ENCODE data around the gene FCN3. TPM values are rescaled to one million over a fixed set of nuclear protein-coding genes. Genes with fewer than 3 reads are reported as not detected.
A peak's percentile ranks its signal among the peaks of the same experiment; 100 is the strongest.

The FCN3 gene
- total and polyA plus RNA-seq, 9 of the 15 experiments (the other 6 are each of a cell fraction or from before 2014, with no cell fraction given) = 0.49 TPM; not detected in 8

- TF ChIP-seq PHB2 (IDR thresholded peaks at IDR 0.05; ENCODE audit: low read depth) (no peak), ELF1 (tag; IDR thresholded peaks at IDR 0.05) (no peak), THRAP3 (IDR thresholded peaks at IDR 0.05; ENCODE audit: borderline replicate concordance) (0 out of 2 replicates have a peak, but pooled peaks have one; percentile 8), POLR2B (IDR thresholded peaks at IDR 0.05; ENCODE audit: low read depth, partially characterized antibody) (no peak), CTBP1 (IDR thresholded peaks at IDR 0.05; ENCODE audit: borderline replicate concordance) (peak; percentile 39; the same call in 1 of the 2 replicates), JUND (IDR thresholded peaks at IDR 0.05; ENCODE audit: borderline replicate concordance, low read depth, low read length) (no peak), JUND (tag; IDR thresholded peaks at IDR 0.05; ENCODE audit: borderline replicate concordance, low read depth, low read length) (no peak), CXXC5 (CRISPR knock-in tag; IDR thresholded peaks at IDR 0.05) (peak; percentile 72), BMI1 (IDR thresholded peaks at IDR 0.05; ENCODE audit: low read length) (no peak), BHLHE40 (IDR thresholded peaks at IDR 0.05; ENCODE audit: low read length) (no peak), CREM (IDR thresholded peaks at IDR 0.05; ENCODE audit: low read depth) (0 out of 2 replicates have a peak, but pooled peaks have one; percentile 14), ZNF282 (CRISPR knock-in tag; IDR thresholded peaks at IDR 0.05) (no peak), SUPT5H (IDR thresholded peaks at IDR 0.05) (peak; percentile 43; the same call in 1 of the 2 replicates)
- TF ChIP-seq, protein P1, sequence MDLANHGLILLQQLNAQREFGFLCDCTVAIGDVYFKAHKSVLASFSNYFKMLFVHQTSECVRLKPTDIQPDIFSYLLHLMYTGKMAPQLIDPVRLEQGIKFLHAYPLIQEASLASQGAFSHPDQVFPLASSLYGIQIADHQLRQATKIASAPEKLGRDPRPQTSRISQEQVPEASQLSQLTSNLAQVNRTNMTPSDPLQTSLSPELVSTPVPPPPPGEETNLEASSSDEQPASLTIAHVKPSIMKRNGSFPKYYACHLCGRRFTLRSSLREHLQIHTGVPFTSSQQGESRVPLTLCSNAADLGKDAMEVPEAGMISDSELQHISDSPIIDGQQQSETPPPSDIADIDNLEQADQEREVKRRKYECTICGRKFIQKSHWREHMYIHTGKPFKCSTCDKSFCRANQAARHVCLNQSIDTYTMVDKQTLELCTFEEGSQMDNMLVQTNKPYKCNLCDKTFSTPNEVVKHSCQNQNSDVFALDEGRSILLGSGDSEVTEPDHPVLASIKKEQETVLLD (IDR thresholded peaks at IDR 0.05) = 0 out of 2 replicates have a peak, but pooled peaks have one; percentile 8
- TF ChIP-seq, protein P2, sequence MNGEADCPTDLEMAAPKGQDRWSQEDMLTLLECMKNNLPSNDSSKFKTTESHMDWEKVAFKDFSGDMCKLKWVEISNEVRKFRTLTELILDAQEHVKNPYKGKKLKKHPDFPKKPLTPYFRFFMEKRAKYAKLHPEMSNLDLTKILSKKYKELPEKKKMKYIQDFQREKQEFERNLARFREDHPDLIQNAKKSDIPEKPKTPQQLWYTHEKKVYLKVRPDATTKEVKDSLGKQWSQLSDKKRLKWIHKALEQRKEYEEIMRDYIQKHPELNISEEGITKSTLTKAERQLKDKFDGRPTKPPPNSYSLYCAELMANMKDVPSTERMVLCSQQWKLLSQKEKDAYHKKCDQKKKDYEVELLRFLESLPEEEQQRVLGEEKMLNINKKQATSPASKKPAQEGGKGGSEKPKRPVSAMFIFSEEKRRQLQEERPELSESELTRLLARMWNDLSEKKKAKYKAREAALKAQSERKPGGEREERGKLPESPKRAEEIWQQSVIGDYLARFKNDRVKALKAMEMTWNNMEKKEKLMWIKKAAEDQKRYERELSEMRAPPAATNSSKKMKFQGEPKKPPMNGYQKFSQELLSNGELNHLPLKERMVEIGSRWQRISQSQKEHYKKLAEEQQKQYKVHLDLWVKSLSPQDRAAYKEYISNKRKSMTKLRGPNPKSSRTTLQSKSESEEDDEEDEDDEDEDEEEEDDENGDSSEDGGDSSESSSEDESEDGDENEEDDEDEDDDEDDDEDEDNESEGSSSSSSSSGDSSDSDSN (IDR thresholded peaks at IDR 0.05; ENCODE audit: borderline replicate concordance in 1 of 2, low read depth in 2 of 2, low read length in 2 of 2) = 0 out of 4 replicates have a peak, but pooled peaks have one; percentile 24 to 43
- TF ChIP-seq, protein P3, sequence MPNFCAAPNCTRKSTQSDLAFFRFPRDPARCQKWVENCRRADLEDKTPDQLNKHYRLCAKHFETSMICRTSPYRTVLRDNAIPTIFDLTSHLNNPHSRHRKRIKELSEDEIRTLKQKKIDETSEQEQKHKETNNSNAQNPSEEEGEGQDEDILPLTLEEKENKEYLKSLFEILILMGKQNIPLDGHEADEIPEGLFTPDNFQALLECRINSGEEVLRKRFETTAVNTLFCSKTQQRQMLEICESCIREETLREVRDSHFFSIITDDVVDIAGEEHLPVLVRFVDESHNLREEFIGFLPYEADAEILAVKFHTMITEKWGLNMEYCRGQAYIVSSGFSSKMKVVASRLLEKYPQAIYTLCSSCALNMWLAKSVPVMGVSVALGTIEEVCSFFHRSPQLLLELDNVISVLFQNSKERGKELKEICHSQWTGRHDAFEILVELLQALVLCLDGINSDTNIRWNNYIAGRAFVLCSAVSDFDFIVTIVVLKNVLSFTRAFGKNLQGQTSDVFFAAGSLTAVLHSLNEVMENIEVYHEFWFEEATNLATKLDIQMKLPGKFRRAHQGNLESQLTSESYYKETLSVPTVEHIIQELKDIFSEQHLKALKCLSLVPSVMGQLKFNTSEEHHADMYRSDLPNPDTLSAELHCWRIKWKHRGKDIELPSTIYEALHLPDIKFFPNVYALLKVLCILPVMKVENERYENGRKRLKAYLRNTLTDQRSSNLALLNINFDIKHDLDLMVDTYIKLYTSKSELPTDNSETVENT (CRISPR knock-in tag; IDR thresholded peaks at IDR 0.05) = no peak
- TF ChIP-seq, protein P4, sequence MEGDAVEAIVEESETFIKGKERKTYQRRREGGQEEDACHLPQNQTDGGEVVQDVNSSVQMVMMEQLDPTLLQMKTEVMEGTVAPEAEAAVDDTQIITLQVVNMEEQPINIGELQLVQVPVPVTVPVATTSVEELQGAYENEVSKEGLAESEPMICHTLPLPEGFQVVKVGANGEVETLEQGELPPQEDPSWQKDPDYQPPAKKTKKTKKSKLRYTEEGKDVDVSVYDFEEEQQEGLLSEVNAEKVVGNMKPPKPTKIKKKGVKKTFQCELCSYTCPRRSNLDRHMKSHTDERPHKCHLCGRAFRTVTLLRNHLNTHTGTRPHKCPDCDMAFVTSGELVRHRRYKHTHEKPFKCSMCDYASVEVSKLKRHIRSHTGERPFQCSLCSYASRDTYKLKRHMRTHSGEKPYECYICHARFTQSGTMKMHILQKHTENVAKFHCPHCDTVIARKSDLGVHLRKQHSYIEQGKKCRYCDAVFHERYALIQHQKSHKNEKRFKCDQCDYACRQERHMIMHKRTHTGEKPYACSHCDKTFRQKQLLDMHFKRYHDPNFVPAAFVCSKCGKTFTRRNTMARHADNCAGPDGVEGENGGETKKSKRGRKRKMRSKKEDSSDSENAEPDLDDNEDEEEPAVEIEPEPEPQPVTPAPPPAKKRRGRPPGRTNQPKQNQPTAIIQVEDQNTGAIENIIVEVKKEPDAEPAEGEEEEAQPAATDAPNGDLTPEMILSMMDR (IDR thresholded peaks at IDR 0.05 in 2 of 3, conservative IDR thresholded peaks at IDR 0.05 in 1 of 3; ENCODE audit: insufficient read depth in 2 of 3, low read depth in 1 of 3, low read length in 3 of 3) = peak; percentile 57 to 75 (median 58)
- TF ChIP-seq, protein P5, sequence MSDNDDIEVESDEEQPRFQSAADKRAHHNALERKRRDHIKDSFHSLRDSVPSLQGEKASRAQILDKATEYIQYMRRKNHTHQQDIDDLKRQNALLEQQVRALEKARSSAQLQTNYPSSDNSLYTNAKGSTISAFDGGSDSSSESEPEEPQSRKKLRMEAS (CRISPR knock-in tag; IDR thresholded peaks at IDR 0.05) = peak; percentile 72
Measured at GRCh38 chr1:27350663-27351540, 23.7 kb downstream of the FCN3 start (continued).
